GM23248 (cell line): ENCODE data around the gene C9orf57.

Experiments used
- EZH2 ChIP-seq: fragments of 200-600 bp; sonication (generic); IDR thresholded peaks from 2 replicates; pipeline ENCODE4 v1.6.1; 2018; ENCODE audit warnings: antibody characterized with exemption, mild to moderate bottlenecking; ENCODE audit not compliant: insufficient read depth, poor library complexity, severe bottlenecking
- EZH2phosphoT487 ChIP-seq: fragments of 200-600 bp; sonication (generic); IDR thresholded peaks from 2 replicates; pipeline ENCODE4 v1.6.1; 2018; ENCODE audit warnings: antibody characterized with exemption, moderate library complexity, mild to moderate bottlenecking, low read depth; ENCODE audit not compliant: insufficient read depth

DNA sequence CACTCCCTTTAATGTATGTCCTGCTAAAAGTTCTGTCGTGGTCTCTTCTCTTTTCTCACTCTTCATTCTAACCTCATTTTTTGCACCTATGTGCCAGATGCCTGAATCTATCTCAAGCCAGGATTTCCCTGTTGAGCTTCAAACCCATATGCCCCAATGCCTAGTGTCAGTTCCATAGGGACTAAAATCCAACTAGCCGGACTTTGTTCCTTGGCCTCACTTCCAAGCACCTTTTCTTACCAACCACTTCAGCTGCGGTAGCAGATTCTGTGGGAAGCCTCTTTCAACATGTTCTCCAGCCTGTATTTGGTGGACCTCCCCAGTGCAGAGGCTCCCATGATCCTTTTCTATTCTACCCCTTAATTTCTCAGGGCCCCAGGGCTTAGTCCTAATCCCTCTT lies 17.5 kb downstream of the C9orf57 start:
- no peak for TF ChIP-seq EZH2phosphoT487
- TF ChIP-seq EZH2 = no peak
